Smooth muscle cell (in vitro differentiated cells): Measurements from ENCODE around the gene ATP23. TPM values are rescaled to one million over a fixed set of nuclear protein-coding genes. Genes with fewer than 3 reads are reported as not detected.

ENCODE experiments used
- DNase-seq: peaks from one replicate; lab custom pipeline; 2025; ENCODE audit not compliant: unreplicated experiment; lab: John Stamatoyannopoulos, UW
- H2AFZ ChIP-seq: fragments of 200-600 bp; sonication (generic); 2 replicates; pipeline ENCODE4 v1.6.0; 2016; ENCODE audit warnings: antibody characterized with exemption, low read depth, mild to moderate bottlenecking
- H3F3A ChIP-seq: fragments of 200-600 bp; sonication (generic); 2 replicates; pipeline ENCODE4 v1.6.0; 2017; ENCODE audit warnings: antibody characterized with exemption, low read depth
- H3K27ac ChIP-seq: fragments of 200-600 bp; sonication (generic); 2 replicates; pipeline ENCODE4 v1.5.1; 2016; ENCODE audit warnings: low read depth, mild to moderate bottlenecking
- H3K27me3 ChIP-seq: fragments of 200-600 bp; sonication (generic); 2 replicates; pipeline ENCODE4 v1.6.1; 2016; ENCODE audit warnings: low read depth, mild to moderate bottlenecking
- H3K36me3 ChIP-seq: fragments of 200-600 bp; sonication (generic); 2 replicates; pipeline ENCODE4 v1.5.1; 2016; ENCODE audit warnings: low read depth
- H3K4me1 ChIP-seq: fragments of 200-600 bp; sonication (generic); 2 replicates; pipeline ENCODE4 v1.5.1; 2016; ENCODE audit warnings: low read depth
- H3K4me2 ChIP-seq: fragments of 200-600 bp; sonication (generic); 2 replicates; pipeline ENCODE4 v1.6.0; 2016; ENCODE audit warnings: mild to moderate bottlenecking
- H3K4me3 ChIP-seq: fragments of 200-600 bp; sonication (generic); 2 replicates; pipeline ENCODE4 v1.5.1; 2016; ENCODE audit warnings: mild to moderate bottlenecking
- H3K79me2 ChIP-seq: fragments of 200-600 bp; sonication (generic); 2 replicates; pipeline ENCODE4 v1.6.0; 2016; ENCODE audit warnings: low read depth, mild to moderate bottlenecking
- H3K9ac ChIP-seq: fragments of 200-600 bp; sonication (generic); 2 replicates; pipeline ENCODE4 v1.6.0; 2016; ENCODE audit warnings: low read depth
- H3K9me3 ChIP-seq: fragments of 200-600 bp; sonication (generic); replicated peaks from 2 replicates; pipeline ENCODE4 v1.5.1; 2016; ENCODE audit warnings: low read depth
- H4K20me1 ChIP-seq: fragments of 200-600 bp; sonication (generic); 2 replicates; pipeline ENCODE4 v1.6.0; 2016; ENCODE audit warnings: low read depth
- CTCF ChIP-seq: fragments of 200-600 bp; sonication (generic); IDR thresholded peaks from 2 replicates; pipeline ENCODE4 v1.5.1; 2017; ENCODE audit warnings: borderline replicate concordance, mild to moderate bottlenecking, antibody characterized with exemption; ENCODE audit not compliant: insufficient read depth, poor library complexity, severe bottlenecking
- WGBS: methylation state at CpG from one replicate; pipeline ENCODE4 v1.1.7; 2016; ENCODE audit warnings: low lambda C conversion rate; 5-methylcytosine and 5-hydroxymethylcytosine counted together
- polyA plus RNA-seq: library from polyadenylated mRNA; unstranded; fragments of >200 nt; fragmentation: Nextera tagmentation; extraction: Ambion mirVana; gene quantifications from 2 replicates; pipeline ENCODE4 v1.2.1, GENCODE V29; 2016
- total RNA-seq: library from RNA; depleted of rRNA; stranded (reverse); fragments of >200 nt; gene quantifications from 2 replicates; pipeline ENCODE4 v1.2.3, GENCODE V29; 2014

ATP23 gene
- total and polyA plus RNA-seq, 2 experiments from 2014 or later: 2.7 to 10.4 TPM

GRCh38 chr12:57904848-57905811, 36.2 kb upstream of the ATP23 start:
- H3K9ac ChIP-seq: no peak overlapping the region
- no peaks in the 10 kb centered on the region for H3K36me3 ChIP-seq
- peak overlapping the region; percentile 80 for H3K4me2 ChIP-seq
- H3K79me2 ChIP-seq: no peaks in the 10 kb centered on the region
- peaks cover 2% of the 10 kb centered on the region for H3K4me1 ChIP-seq
- peak overlapping the region; percentile 31 for H3K4me3 ChIP-seq
- H3K27me3 ChIP-seq: peaks cover 3% of the 10 kb centered on the region
- no peaks in the 10 kb centered on the region for H4K20me1 ChIP-seq
- H3K27ac ChIP-seq: no peak overlapping the region
- WGBS: 48% methylated on average over 26 of the region's 26 CpGs
- DNase-seq: peak; percentile 36
- H3K9me3 ChIP-seq: no peaks in the 10 kb centered on the region
- TF ChIP-seq CTCF: peak; percentile 100
- peak overlapping the region; percentile 84 for H2AFZ ChIP-seq
- no peaks in the 10 kb centered on the region for H3F3A ChIP-seq

DNA sequence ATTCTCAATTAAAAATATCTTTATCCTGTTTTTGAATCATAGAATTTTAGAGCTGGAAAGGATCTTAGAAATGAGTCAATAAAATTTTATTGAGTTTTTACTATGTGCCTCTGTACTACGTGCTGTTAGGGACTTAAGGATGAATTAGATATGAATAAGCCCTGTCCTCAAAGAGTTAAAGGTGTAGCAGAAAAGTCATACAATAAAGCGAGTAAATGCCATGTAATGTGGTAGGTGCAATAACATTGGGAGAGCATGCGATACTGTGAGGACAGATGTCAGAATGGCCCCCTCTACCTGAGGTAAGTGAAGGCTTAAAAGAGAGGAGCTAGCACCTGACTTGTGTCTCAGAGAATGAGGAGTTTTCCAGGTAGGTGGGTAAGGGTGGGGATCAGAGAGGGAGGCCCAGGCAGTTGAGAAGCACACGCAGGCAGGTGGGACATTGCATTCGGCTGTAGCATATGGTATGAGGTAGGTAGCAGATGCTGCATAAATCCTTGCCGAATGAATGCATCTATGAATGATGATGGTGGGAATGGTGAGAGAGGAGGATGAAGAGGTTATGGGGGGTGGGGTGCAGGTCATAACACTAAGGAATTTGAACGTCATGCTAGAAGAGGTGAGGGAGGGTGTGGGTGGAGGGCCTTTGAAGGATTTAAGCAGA, 35.4 kb upstream of the ATP23 start:
- H3K27ac ChIP-seq: no peak overlapping the region
- WGBS: 83% methylated on average over 7 of the region's 7 CpGs
- no peak for TF ChIP-seq CTCF
- H3K36me3 ChIP-seq: no peaks in the 10 kb centered on the region
- H3K27me3 ChIP-seq: peaks cover 3% of the 10 kb centered on the region
- H3F3A ChIP-seq: no peaks in the 10 kb centered on the region
- H4K20me1 ChIP-seq: no peaks in the 10 kb centered on the region
- no peaks in the 10 kb centered on the region for H3K9me3 ChIP-seq
- no peak overlapping the region for H3K4me3 ChIP-seq
- H3K79me2 ChIP-seq: no peaks in the 10 kb centered on the region
- no peak overlapping the region for H3K4me2 ChIP-seq
- H3K4me1 ChIP-seq: peaks cover 2% of the 10 kb centered on the region
- DNase-seq: no peak
- no peak overlapping the region for H3K9ac ChIP-seq
- peak overlapping the region; percentile 47 for H2AFZ ChIP-seq

DNA sequence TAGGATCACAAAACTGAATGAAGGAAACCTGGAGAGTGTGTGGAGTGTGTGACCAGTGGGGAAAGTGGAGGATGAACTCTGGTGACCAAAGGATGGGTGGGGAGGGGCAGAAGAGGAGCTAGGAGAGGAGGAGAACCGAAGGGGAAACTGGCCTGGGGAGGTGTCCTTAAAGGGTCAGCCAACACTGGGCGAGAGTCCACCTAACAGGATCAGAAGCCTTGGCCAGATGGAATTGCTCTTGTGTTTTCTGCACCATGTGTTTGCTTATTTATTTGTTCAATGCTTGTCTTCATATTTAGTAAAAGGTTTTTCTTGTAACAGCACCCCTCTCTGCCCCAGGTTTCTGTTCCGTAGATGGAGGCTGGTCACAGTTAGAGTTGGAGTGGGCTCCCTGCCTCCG, 34.5 kb upstream of the ATP23 start:
- WGBS: 85% methylated on average over 4 of the region's 4 CpGs
- Histone ChIP-seq H2AFZ (no peak overlapping the region), H3F3A (no peaks in the 10 kb centered on the region)

More for the DNA sequence above, 34.5 kb upstream of the ATP23 start:
- Histone ChIP-seq H4K20me1 (no peaks in the 10 kb centered on the region), H3K4me3 (no peak overlapping the region), H3K9ac (no peak overlapping the region), H3K4me1 (peaks cover 2% of the 10 kb centered on the region), H3K4me2 (no peak overlapping the region), H3K9me3 (no peaks in the 10 kb centered on the region), H3K27me3 (peaks cover 3% of the 10 kb centered on the region), H3K79me2 (no peaks in the 10 kb centered on the region), H3K27ac (no peak overlapping the region), H3K36me3 (no peaks in the 10 kb centered on the region)
- no peak for TF ChIP-seq CTCF
- DNase-seq: no peak
